GM10266 (cell line): Measurements from ENCODE around the gene ESD.
"Not testable (repeated sequence)": the region's sequence is repeated elsewhere in the genome, so short reads cannot be mapped to it uniquely, and the experiment has no call there.

Experiments
- DNase-seq: peaks from one replicate; pipeline ENCODE4 v3.0.0; 2012; ENCODE audit errors: extremely low spot score
- TF ChIP-seq, protein P1 (sequence below): IDR thresholded peaks from 2 replicates; pipeline ENCODE4 v1.5.1; 2012; ENCODE audit warnings: mild to moderate bottlenecking, low read depth; ENCODE audit not compliant: control insufficient read depth, insufficient read depth; ENCODE audit errors: missing control alignments

Gene ESD

GRCh38 chr13:46771693-46772092 is 25.3 kb downstream of the ESD start:
- DNase-seq, result no peak
- TF ChIP-seq, protein P1, sequence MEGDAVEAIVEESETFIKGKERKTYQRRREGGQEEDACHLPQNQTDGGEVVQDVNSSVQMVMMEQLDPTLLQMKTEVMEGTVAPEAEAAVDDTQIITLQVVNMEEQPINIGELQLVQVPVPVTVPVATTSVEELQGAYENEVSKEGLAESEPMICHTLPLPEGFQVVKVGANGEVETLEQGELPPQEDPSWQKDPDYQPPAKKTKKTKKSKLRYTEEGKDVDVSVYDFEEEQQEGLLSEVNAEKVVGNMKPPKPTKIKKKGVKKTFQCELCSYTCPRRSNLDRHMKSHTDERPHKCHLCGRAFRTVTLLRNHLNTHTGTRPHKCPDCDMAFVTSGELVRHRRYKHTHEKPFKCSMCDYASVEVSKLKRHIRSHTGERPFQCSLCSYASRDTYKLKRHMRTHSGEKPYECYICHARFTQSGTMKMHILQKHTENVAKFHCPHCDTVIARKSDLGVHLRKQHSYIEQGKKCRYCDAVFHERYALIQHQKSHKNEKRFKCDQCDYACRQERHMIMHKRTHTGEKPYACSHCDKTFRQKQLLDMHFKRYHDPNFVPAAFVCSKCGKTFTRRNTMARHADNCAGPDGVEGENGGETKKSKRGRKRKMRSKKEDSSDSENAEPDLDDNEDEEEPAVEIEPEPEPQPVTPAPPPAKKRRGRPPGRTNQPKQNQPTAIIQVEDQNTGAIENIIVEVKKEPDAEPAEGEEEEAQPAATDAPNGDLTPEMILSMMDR, result no peak

GRCh38 chr13:46769925-46770324 is 27.0 kb downstream of the ESD start:
- not testable (repeated sequence) for DNase-seq

GRCh38 chr13:46761866-46762265 is 35.1 kb downstream of the ESD start:
- TF ChIP-seq, protein P1, result no peak
- no peak for DNase-seq

- TF ChIP-seq, protein P1, result no peak
- DNase-seq, result no peak
Measured at GRCh38 chr13:46761174-46761573, 35.8 kb downstream of the ESD start.

GRCh38 chr13:46759846-46760245 is 37.1 kb downstream of the ESD start:
- TF ChIP-seq, protein P1, result no peak
- no peak for DNase-seq

GRCh38 chr13:46757640-46758039 is 39.3 kb downstream of the ESD start:
- TF ChIP-seq, protein P1, result no peak
- no peak for DNase-seq

DNA sequence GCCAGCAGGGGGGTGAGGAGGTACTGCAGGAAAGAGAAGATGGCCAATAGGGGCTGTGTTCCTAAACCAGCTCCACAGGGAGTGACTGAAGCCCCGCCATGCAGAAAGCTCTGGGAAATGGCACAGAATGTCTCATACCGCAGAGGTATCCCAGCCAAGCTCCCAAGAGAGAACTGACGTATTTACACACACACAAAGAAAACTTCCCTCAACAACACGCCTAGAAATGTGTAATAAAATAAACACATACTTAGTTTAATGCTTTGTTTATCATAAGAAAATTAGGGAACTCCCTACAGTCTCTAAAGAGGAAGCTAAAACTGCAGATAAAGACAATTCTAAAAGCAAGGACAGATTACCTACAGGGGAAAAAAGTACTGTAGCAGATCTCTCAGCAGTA is 40.0 kb downstream of the ESD start:
- TF ChIP-seq, protein P1, result no peak
- no peak for DNase-seq

DNA sequence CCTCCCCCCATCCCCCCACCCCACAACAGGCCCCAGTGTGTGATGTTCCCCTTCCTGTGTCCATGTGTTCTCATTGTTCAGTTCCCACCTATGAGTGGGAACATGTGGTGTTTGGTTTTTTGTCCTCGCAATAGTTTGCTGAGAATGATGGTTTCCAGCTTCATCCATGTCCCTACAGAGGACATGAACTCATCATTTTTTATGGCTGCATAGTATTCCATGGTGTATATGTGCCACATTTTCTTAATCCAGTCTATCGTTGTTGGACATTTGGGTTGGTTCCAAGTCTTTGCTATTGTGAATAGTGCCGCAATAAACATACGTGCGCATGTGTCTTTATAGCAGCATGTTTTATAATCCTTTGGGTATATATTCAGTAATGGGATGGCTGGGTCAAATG is 41.5 kb downstream of the ESD start:
- not testable (repeated sequence) for DNase-seq

DNA sequence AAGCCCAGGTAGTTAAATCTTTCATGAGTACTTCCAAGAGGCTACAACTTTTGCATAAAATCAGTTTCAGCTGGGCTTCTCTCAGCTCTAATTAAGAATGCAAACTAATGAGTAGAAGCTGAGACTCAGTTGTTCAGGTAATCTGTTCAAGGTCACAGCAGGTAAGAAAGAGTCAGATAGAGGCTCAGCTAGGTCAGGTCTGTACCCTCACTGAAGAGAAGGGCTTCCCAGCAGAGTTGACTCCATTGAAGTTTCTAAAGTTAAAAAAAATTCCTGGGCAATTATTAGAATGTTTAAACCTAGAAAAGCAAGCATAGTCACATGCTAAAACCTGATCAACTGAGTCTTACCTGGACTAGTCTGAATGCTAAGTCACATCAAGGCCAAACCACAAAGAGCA is 42.1 kb downstream of the ESD start:
- TF ChIP-seq, protein P1, result no peak
- no peak for DNase-seq
